GM19025 (cell line): Measurements from ENCODE around the gene CNOT11.

ENCODE experiments used
- ATAC-seq: cut with Tn5 transposase; IDR thresholded peaks from one replicate; pipeline ENCODE4 v1.9.1; 2021; ENCODE audit warnings: mild to moderate bottlenecking, low read depth, moderate library complexity; ENCODE audit not compliant: unreplicated experiment

CNOT11 gene

DNA sequence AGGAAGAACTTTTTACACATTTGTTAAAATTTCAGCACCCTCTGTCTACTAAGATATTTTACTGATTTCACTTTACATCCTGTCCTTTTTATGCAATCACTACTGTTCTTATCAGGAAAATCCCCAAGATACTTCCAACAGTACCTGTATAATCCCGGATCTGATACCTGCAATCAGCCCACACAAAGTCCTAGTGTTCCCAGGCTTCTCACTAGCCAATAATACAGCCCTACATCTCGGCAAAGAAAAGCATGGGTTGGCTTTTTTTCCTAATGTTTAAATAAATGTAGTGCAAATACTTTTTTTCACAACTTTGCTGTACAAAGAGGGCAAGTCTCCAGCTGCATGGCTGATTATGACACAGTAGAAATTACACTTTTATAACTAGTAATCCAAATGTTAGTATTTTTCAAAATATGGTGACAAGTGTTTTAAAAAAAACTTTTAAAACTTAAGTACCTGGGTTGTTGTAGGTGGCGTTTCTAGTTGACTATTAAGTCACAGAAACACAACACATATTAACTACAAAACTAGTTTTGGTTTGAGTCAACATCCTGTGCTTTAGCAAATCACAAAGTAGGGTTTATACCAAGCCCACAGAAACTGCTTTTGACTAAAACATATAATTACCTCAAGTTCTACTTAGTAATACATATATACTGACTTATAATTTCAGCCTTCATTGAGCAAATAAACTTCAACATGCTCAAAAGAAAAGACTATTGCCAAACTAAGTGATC lies 19.5 kb downstream of the CNOT11 start:
- peak; percentile 58 for ATAC-seq

DNA sequence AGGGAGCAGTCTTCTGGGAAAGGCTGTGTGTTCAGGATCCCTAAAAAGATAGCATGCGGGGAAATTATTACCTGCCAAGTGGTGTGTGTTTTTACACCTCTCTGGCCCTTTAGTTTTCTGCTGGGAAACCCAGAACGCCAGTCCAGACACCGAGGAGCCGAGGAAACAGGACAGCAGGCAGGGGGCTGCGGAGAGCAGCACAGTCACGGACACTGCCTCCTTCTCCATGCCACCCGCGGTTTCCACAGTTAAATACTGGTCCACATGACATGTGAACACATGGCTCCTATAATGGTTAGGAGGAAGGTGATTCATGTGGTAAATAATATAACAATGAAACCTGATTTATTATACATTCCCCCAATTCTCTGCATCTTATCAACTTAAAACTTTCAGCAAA lies 20.4 kb downstream of the CNOT11 start:
- ATAC-seq: no peak

- no peak for ATAC-seq
These were observed 21.5 kb downstream of the CNOT11 start for GRCh38 chr2:101274142-101274541.

- ATAC-seq: no peak
These were observed 24.4 kb downstream of the CNOT11 start for GRCh38 chr2:101277111-101277510.

DNA sequence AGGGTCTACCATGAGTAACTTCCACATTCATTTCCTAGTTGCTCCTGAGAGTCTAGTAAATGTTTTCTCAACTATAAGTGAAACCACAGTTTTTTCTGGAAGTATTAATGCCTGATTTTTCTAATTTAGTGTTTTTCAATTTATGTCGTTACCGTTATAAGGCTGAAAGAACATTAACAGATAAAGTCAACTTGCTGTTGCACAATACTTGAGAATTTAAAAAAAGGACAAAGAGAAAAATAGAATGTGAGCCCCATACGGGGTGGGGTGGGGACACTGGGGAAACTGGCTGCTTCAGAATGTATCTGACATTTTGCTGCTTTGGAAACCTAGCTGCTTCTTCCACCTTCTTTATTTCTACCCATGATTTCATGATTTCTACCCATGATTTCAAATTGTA lies 26.2 kb downstream of the CNOT11 start:
- no peak for ATAC-seq

DNA sequence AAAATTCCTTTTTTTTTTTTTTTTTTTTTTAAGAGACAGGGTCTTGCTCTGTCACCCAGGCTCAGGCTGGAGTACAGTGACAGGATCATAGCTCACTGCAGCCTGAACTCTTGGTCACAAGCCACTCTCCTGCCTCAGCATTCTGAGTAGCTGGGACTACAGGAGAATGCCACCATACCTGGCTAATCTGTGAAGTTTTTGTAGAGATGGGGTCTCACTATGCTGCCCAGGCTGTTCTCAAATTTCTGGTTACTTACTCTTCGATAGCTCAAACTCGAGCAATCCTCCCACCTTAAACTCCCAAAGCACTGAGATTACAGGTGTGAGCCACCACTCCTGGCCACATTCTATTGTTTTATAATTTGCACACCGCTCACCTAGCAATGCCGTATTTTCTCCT lies 28.8 kb downstream of the CNOT11 start:
- ATAC-seq: no peak

GRCh38 chr2:101282980-101283379 lies 30.3 kb downstream of the CNOT11 start:
- ATAC-seq: no peak

DNA sequence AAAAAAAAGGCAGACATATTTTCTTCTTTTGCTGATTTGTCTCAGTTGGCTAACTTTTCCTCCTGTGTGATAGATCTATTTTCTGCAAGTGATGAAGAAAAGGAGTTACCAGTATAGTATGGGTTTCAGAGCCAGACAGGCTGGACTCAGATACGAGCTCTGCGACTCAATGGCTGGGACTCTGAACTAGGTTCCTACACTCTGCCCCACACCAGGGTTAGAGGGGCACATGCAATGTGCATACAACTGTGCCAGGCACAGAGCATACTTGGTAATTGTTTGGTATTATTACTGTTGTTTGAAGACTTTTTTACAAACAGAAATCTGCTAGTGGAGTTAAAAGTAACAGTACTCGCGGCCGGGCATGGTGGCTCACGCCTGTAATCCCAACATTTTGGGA lies 34.0 kb downstream of the CNOT11 start:
- no peak for ATAC-seq

DNA sequence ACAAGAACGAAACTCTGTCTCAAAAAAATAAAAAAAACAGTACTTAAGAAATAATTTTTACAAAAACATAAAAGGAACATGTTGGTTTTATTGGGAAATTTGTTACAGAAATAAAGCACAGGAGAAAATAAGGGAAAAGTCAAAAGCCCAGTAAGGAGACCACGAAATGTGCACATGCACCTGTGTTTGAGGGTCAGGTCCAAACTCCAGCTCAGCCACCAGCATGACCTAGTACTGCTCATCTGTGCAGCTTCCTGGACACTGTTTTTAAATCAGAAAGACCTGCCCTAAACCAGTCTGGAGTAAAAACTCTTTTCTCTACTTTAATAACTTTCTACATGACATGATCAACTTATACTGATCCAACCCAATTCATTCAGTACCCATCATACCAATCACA lies 34.6 kb downstream of the CNOT11 start:
- ATAC-seq: no peak

DNA sequence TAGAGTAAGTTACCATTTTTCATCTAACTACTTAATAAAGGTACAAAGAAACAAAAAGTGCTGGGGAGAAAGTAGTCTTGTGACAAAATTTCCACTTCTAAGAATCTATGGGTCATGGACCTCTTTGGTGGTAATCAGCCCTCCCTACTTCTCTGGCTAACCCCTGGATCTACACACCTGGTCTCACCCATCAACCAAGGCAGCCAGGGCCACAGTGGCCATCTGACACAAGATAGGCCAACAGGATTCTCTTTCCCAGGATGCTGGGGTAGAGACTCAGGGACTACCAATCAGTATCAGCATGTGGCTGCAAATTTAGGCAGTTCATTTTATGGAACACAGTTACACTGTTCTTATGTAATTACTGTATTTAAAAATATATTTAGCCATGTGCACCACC lies 38.0 kb downstream of the CNOT11 start:
- ATAC-seq: no peak

- no peak for ATAC-seq
These were observed 39.3 kb downstream of the CNOT11 start for GRCh38 chr2:101291973-101292372.

DNA sequence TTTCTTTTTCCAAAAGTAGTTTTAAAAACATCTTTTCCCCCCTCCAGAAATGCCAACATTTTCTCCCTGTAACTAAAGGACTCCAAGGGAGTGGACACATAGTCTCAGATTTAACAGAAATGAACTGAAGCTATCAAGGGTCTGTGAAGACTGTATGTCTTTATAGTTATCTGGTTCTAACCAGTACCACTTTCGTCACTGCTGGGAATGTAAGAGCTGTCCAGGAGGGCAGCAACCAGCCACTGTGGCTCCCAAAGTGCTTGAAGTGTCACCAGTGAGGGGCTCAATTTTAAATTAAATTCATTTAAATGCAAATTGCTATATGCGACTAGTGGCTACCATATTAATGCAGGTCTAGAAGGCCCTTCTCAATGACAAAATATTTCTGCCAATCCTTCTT lies 40.9 kb downstream of the CNOT11 start:
- ATAC-seq: no peak

DNA sequence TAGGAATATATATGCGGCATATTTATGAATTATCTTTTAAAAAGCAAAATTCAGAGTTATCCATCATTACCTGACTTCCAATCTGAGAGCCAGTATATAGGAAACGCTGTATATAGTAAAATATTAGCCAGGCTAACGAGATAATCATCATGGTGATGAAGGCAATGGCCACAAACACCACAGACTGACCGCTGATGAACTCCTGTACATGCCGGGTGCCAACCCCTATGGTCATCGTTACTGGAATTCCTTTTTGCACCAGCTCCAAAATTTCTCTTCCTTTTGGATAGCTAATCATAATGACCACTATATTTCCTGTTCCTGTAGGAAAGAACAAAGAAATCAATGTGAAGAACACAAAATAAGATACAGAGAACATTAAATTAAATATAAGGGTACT lies 42.2 kb downstream of the CNOT11 start:
- ATAC-seq: no peak

DNA sequence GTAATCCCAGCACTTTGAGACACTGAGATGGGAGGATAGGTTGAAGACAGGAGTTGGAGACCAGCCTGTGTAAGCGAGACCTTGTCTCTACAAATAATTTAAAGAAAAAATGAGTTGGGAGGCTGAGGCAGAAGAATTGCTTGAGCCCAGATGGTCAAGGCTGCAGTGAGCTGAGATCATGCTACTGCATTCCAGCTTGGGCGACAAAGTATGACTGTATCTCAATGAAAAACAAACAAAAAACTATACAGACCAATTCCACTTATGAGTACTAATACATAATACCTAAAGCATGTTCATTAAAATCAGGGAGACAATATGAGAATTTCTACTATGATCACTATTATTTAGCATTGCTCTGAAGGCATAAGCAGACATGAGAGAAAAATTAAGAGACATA lies 43.2 kb downstream of the CNOT11 start:
- no peak for ATAC-seq

DNA sequence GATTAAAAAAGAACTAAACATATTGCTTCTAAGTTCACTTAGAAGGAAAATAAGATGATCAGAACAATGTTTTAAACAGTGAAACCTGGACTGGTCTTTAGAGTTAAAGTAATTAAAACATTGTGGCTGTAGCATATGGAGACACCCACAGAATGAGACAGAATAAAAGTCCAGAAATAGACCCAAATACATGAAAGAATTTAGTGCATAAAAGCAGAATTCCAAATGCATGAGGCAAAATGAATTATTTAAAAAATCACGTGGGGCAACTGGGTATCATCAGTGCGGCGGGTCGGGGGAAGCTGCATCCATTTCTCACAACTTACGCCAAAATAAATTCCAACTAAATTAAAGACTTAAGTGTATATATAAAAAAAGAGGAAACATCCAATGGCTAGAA lies 43.7 kb downstream of the CNOT11 start:
- ATAC-seq: no peak

DNA sequence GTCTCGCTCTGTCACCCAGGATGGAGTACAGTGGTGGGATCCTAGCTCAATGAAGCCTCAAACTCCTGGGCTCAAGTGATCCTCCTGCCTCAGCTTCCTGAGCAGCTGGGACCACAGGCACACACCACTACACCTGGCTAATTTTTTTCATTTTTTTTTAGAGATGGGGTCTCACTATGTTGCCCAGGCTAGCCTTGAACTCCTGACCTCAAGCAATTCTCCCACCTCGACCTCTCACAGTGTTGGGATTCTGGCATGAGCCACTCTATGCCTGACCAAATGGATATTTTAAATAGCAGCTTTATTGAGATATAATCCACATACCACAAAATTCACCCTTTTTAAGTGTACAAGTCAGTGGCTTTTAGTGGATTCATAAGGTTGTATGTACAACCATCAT lies 44.7 kb downstream of the CNOT11 start:
- no peak for ATAC-seq

DNA sequence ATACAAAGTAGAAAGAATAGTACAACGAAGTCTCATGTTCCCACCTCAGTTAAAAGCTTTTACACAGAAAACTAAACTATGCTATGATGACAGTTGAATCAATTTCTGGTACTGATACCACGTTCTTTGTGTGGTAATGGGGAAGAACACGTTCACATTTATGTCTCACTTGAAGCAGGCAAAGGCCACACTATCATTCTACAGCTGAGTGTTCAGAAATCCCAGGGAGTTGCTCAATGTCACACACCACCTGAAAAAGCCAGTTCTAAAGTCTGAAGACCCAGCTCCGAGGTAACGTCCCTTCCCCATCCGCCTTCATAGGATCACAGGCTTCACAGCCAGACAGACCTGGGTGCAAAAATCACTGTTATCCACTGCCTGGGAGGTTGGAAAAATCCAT lies 46.9 kb downstream of the CNOT11 start:
- no peak for ATAC-seq

DNA sequence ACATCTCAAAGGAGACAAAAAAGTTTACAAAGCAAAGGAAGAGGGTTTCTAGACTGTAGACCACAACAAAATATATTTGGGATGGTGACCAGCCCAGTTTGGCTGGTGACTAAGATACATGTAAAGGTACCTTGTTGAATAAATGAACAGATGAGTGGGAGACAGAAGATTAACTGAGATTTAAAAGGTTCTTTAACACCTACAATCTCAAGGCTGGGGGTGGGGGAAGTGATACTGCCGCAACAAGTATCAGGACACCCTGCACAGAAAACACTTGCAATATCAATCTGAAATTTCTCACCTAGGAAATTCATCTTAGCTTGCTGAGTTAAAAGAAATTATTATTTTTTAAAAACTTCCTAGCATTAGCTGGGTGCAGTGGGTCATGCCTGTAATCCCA lies 47.5 kb downstream of the CNOT11 start:
- ATAC-seq: no peak

GRCh38 chr2:101300836-101301235 lies 48.1 kb downstream of the CNOT11 start:
- ATAC-seq: no peak

DNA sequence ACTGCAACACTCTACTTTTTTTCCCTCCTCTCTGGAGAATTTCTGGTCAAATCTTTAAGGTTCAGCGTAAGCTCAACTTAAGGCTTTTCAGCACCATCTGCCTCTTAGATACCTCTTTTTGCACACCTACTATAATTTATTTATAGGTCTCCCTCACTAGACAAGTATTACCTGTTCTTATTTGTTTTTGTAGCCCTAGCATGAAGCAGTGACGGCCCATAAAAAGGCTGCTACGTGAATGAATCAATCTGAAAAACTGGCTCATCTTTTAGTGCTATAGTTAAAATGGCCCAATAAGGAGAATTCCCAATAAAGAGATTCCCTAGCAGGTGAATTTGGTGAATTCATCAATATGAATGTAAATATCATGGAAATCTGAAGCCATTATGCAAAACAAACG lies 49.3 kb downstream of the CNOT11 start:
- ATAC-seq: no peak

- no peak for ATAC-seq
These were observed 51.0 kb downstream of the CNOT11 start for GRCh38 chr2:101303688-101304087.

GRCh38 chr2:101305035-101305434 lies 52.3 kb downstream of the CNOT11 start:
- no peak for ATAC-seq

DNA sequence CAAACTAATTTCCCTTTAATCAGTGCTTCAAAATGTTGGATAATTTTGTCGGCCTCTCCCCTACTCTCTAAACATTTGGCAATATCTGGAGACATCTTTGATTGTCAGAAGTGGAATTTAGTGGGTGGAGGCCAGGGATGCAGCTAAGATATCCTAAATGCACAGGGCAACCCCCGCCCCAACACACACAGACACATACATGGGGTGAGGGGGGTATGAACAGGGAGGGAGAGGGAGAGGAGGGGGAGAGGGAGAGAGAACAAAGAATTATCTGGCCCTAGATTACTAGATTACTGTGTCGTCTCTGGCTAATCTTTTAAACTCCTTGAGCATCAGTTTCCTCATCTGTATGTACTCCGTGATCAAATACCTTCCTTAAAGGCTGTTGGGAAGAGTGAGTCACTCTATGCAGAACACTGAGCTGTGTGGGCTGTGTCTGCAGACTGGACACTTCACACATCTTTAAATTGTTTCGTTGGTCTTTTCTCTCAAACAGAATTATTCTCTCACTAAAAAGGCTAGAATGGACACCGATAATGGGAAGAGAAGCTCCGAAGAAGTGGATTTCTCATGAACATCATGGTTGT lies 52.9 kb downstream of the CNOT11 start:
- no peak for ATAC-seq
